Stomach (tissue), 9 donors: ENCODE measurements around the gene GRM4. TPM values are rescaled to one million over a fixed set of nuclear protein-coding genes. Genes with fewer than 3 reads are reported as not detected.
A peak's percentile ranks its signal among the peaks of the same experiment; 100 is the strongest.

Experiments
- DNase-seq, 2 donors: peaks; one replicate each; pipeline versions ENCODE4 v3.0.0 to v3.0.0-alpha.2; 2013 to 2019
- H3K27ac ChIP-seq, 5 donors: fragments of 200-600 bp in 4 of 5; sonication (generic) in 4 of 5; one replicate each; pipeline ENCODE4 v1.5.1; 2013 to 2019; ENCODE audit warnings: mild to moderate bottlenecking in 1 of 5, moderate library complexity in 1 of 5
- H3K27me3 ChIP-seq, 3 donors: fragments of 200-600 bp; sonication (generic); one replicate each; pipeline ENCODE4 v1.5.1; 2017 to 2019; ENCODE audit warnings: mixed run types in 1 of 3
- H3K36me3 ChIP-seq, 4 donors: fragments of 200-600 bp; sonication (generic); 1 replicate in 3 of 4; 2 replicates in 1 of 4; pipeline ENCODE4 v1.5.1; 2016 to 2019
- H3K4me1 ChIP-seq, 4 donors: fragments of 200-600 bp; sonication (generic); one replicate each; pipeline ENCODE4 v1.5.1; 2016 to 2019
- H3K4me3 ChIP-seq, 4 donors: fragments of 200-600 bp; sonication (generic) in 3 of 4; one replicate each; pipeline ENCODE4 v1.5.1; 2016 to 2019; ENCODE audit warnings: mild to moderate bottlenecking in 1 of 4
- H3K9me3 ChIP-seq, 4 donors: fragments of 200-600 bp; sonication (generic); one replicate each; pipeline ENCODE4 v1.5.1; 2016 to 2019
- EP300 ChIP-seq: sonication (generic); formaldehyde crosslinking; IDR thresholded peaks from one replicate; pipeline ENCODE4 v1.6.1; 2017; ENCODE audit warnings: antibody characterized with exemption
- POLR2A ChIP-seq, 4 donors: fragments of 450-650 bp; IDR thresholded peaks; one replicate each; pipeline ENCODE4 v1.6.1; 2016; ENCODE audit warnings: antibody characterized with exemption in 4 of 4, control low read depth in 2 of 4, mild to moderate bottlenecking in 1 of 4, moderate library complexity in 1 of 4
- POLR2AphosphoS5 ChIP-seq, 3 donors: sonication (generic); formaldehyde crosslinking; IDR thresholded peaks; one replicate each; pipeline ENCODE4 v1.6.1; 2016; ENCODE audit warnings: antibody characterized with exemption in 3 of 3
- WGBS, 5 donors: extraction: QIAGEN DNeasy Blood & Tissue Kit in 3 of 5; methylation state at CpG; one replicate each; pipeline versions ENCODE4 v1.1.5 to v1.1.7; 2013 to 2018; 5-methylcytosine and 5-hydroxymethylcytosine counted together
- intact Hi-C: fragments of 100-400 bp; cut with DNase I; formaldehyde crosslinking; loops from one replicate; pipeline ENCODE4 v1.15.1; 2023; ENCODE audit warnings: low total_unique reads
- polyA plus RNA-seq, 3 donors: library from polyadenylated mRNA; stranded (reverse); fragments of 200-250 nt; gene quantifications; one replicate each; pipeline ENCODE4 v1.2.3, GENCODE V29; 2013
- total RNA-seq, 5 donors: library from RNA; depleted of rRNA; stranded (reverse); fragments of >200 nt; gene quantifications; one replicate each; pipeline versions ENCODE4 v1.1.0 to v1.2.3, GENCODE V29; 2014 to 2016
- TF ChIP-seq, protein P1 (sequence below), 7 experiments: fragments of 450-650 bp in 4 of 7; fragments of 200-600 bp in 3 of 7; sonication (generic) in 3 of 7; IDR thresholded peaks; one replicate each; pipeline ENCODE4 v1.5.1; 2016 to 2019; ENCODE audit warnings: antibody characterized with exemption in 7 of 7, control low read depth in 2 of 7, mild to moderate bottlenecking in 1 of 7
- donor health status: healthy with polysubstance abuse.
- donor health status: Bipolar disorder and iron deficiency.
- donor health status: healthy.

The GRM4 gene
- total and polyA plus RNA-seq, 8 donors: 0.55 TPM; not detected in 7

DNA sequence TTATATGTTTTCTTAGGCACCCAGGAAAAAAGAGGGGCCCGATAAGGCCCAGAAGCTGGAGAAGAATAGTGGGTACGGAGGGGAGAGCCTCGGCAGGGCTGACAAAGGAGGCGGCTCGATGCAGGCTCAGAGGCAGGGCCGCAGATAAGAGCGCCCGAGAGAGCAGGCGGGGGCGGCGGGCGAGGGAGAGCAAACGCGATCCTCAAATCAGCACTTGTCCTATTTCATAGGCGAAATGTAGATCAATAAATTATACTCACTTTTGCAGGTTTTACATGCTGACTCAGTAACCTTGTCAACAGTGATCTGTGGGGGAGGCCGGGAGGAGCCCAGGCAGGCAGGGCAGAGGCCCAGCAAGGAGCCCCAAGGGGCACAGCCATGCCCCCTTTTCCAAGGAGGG is 42.6 kb downstream of the GRM4 start:
- WGBS, 5 donors: 28 to 59% (median 42%) methylated on average over 16 of the region's 16 CpGs
- Histone ChIP-seq H3K27me3 (peaks cover 0 to 43% (median 4%) of the 10 kb centered on the region in 3 donors), H3K36me3 (no peaks in the 10 kb centered on the region), H3K4me1 (no peaks in the 10 kb centered on the region), H3K27ac (no peak overlapping the region), H3K9me3 (no peaks in the 10 kb centered on the region), H3K4me3 (no peak overlapping the region)
- TF ChIP-seq EP300: no peak
- TF ChIP-seq, protein P1, sequence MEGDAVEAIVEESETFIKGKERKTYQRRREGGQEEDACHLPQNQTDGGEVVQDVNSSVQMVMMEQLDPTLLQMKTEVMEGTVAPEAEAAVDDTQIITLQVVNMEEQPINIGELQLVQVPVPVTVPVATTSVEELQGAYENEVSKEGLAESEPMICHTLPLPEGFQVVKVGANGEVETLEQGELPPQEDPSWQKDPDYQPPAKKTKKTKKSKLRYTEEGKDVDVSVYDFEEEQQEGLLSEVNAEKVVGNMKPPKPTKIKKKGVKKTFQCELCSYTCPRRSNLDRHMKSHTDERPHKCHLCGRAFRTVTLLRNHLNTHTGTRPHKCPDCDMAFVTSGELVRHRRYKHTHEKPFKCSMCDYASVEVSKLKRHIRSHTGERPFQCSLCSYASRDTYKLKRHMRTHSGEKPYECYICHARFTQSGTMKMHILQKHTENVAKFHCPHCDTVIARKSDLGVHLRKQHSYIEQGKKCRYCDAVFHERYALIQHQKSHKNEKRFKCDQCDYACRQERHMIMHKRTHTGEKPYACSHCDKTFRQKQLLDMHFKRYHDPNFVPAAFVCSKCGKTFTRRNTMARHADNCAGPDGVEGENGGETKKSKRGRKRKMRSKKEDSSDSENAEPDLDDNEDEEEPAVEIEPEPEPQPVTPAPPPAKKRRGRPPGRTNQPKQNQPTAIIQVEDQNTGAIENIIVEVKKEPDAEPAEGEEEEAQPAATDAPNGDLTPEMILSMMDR (IDR thresholded peaks at IDR 0.05): no peak
- TF ChIP-seq POLR2A (IDR thresholded peaks at IDR 0.05): no peak
- TF ChIP-seq POLR2AphosphoS5 (IDR thresholded peaks at IDR 0.05): no peak
- peak in 1 of 2 donors; percentile 27 for DNase-seq
- intact Hi-C loops: no loop called here

DNA sequence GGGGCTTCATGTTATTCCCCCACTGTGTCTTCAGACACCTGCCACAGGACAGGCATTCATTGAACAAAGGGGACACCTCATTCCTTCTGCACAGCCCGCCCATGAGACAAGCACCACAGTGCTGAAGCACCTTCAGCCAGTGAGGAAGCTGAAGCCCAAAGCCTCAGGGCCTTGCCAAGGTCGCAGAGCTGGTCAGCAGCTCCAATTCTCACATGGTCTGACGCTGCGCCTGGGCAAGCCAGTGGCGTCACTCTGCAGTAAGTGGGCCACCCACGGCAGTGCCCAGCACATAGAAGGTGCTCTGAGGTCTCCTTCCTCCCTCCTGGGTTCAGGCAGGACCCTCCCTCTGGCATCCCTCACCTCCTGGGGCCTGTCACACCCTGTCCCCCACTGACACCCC is 43.2 kb downstream of the GRM4 start:
- WGBS, 5 donors: 57 to 78% (median 68%) methylated on average over 6 of the region's 6 CpGs
- TF ChIP-seq, protein P1 (IDR thresholded peaks at IDR 0.05): no peak
- TF ChIP-seq POLR2A (IDR thresholded peaks at IDR 0.05) (no peak), POLR2AphosphoS5 (IDR thresholded peaks at IDR 0.05) (no peak)
- Histone ChIP-seq H3K4me3 (no peak overlapping the region), H3K36me3 (no peaks in the 10 kb centered on the region), H3K27me3 (peaks cover 0 to 45% (median 7%) of the 10 kb centered on the region in 3 donors), H3K27ac (no peak overlapping the region), H3K4me1 (no peaks in the 10 kb centered on the region), H3K9me3 (no peaks in the 10 kb centered on the region)
- intact Hi-C loops: no loop called here
- DNase-seq: no peak

DNA sequence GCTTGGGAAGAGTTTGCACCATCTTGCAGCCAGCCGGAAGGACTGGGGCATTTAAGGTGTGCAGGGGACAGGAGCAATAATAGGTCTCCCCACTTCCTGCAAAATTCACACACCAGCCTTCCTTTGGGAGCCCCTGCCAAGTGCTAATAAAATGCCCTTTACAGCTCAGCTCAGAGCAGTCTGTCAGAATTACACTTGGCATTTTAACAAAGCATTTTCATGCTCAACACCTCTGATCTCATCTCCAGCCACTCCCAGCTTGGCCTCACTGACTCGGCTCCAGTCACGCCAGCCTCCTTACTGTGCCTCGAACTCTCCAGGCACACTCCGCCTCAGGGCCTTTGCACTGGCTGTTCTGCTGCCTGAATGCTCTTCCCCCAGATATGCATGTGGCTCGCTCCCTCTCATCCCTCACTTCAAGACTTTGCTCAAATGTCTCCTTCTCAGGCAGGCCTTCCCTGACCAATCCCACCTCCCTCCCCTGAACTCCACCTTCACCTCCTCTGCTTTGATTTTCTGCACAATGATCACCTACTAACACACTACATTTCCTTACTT is 43.7 kb downstream of the GRM4 start:
- intact Hi-C loops: no loop called here
- Histone ChIP-seq H3K4me3 (no peak overlapping the region), H3K36me3 (no peaks in the 10 kb centered on the region), H3K9me3 (no peaks in the 10 kb centered on the region), H3K27ac (no peak overlapping the region), H3K4me1 (no peaks in the 10 kb centered on the region), H3K27me3 (peaks cover 0 to 45% (median 7%) of the 10 kb centered on the region in 3 donors)
- TF ChIP-seq POLR2A (IDR thresholded peaks at IDR 0.05): no peak
- TF ChIP-seq, protein P1 (IDR thresholded peaks at IDR 0.05): no peak
- no peak for TF ChIP-seq POLR2AphosphoS5 (IDR thresholded peaks at IDR 0.05)
- TF ChIP-seq EP300: no peak
- DNase-seq: no peak
- WGBS, 5 donors: 78 to 97% (median 91%) methylated on average over 6 of the region's 6 CpGs

DNA sequence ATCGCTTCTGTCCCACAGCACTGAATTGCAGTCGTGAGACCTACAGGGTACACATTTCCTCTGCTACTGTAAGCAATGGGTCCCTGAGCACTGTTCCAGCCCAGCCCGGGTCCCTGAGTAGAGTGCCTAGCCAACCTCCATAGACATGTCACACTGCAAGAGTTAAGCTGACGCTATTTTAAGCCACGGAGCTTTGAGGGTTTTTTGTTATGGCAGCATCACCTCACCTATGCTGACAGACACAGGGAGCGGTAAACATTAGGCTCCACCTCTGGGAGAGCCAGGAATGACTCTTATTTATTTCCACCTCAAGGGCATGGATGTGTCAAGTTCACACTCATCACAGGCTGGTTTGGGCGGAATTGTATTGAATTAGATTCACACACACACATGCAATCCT is 45.1 kb downstream of the GRM4 start:
- WGBS, 5 donors: 77 to 95% (median 91%) methylated on average over 5 to 7 of the region's 7 CpGs
- no peaks in the 10 kb centered on the region for H3K9me3 ChIP-seq
- H3K4me3 ChIP-seq: no peak overlapping the region
- H3K4me1 ChIP-seq: no peaks in the 10 kb centered on the region
- H3K27me3 ChIP-seq: peaks cover 0 to 58% (median 16%) of the 10 kb centered on the region in 3 donors
- H3K36me3 ChIP-seq: no peaks in the 10 kb centered on the region
- DNase-seq: no peak
- no peak overlapping the region for H3K27ac ChIP-seq
- TF ChIP-seq POLR2A (IDR thresholded peaks at IDR 0.05) (no peak), EP300 (no peak), POLR2AphosphoS5 (IDR thresholded peaks at IDR 0.05) (no peak)
- TF ChIP-seq, protein P1 (IDR thresholded peaks at IDR 0.05): no peak
- intact Hi-C loops: no loop called here
